OCI-LY1 (cell line): ENCODE measurements around the gene WFDC1.
"Not testable (repeated sequence)": the region's sequence is repeated elsewhere in the genome, so short reads cannot be mapped to it uniquely, and the experiment has no call there.

Experiments
- H2AFZ ChIP-seq: fragments of 200-600 bp; sonication (generic), shearing (Covaris generic); 2 replicates; pipeline ENCODE4 v1.6.0; 2014; ENCODE audit warnings: antibody characterized with exemption, mild to moderate bottlenecking, low read length
- H3F3A ChIP-seq: fragments of 200-600 bp; sonication (generic), shearing (Covaris generic); 2 replicates; pipeline ENCODE4 v1.6.0; 2014; ENCODE audit warnings: mild to moderate bottlenecking, antibody characterized with exemption, low read length, moderate library complexity; ENCODE audit not compliant: insufficient read depth
- H3K27ac ChIP-seq: fragments of 200-600 bp; sonication (generic); 2 replicates; pipeline ENCODE4 v1.5.1; 2014; ENCODE audit warnings: low read length, mixed run types, mild to moderate bottlenecking, low read depth; ENCODE audit not compliant: poor library complexity, severe bottlenecking
- H3K27me3 ChIP-seq: fragments of 200-600 bp; sonication (generic); 2 replicates; pipeline ENCODE4 v1.6.0; 2014; ENCODE audit warnings: antibody characterized with exemption, mild to moderate bottlenecking, low read length, moderate library complexity; ENCODE audit not compliant: insufficient read depth
- H3K36me3 ChIP-seq: fragments of 200-600 bp; sonication (generic); 2 replicates; pipeline ENCODE4 v1.6.1; 2014; ENCODE audit warnings: mild to moderate bottlenecking, antibody characterized with exemption, low read length, moderate library complexity, mixed read lengths; ENCODE audit not compliant: insufficient read depth
- H3K4me1 ChIP-seq: fragments of 200-600 bp; sonication (generic); 2 replicates; pipeline ENCODE4 v1.5.1; 2014; ENCODE audit warnings: mild to moderate bottlenecking, low read length, moderate library complexity; ENCODE audit not compliant: insufficient read depth, severe bottlenecking
- H3K4me2 ChIP-seq: fragments of 200-600 bp; sonication (generic), shearing (Covaris generic); 2 replicates; pipeline ENCODE4 v1.6.1; 2014; ENCODE audit warnings: low read length
- H3K4me3 ChIP-seq: fragments of 200-600 bp; sonication (generic); 2 replicates; pipeline ENCODE4 v1.5.1; 2014; ENCODE audit warnings: low read length, low read depth, mild to moderate bottlenecking, mixed read lengths; ENCODE audit not compliant: poor library complexity, severe bottlenecking
- H3K79me2 ChIP-seq: fragments of 200-600 bp; shearing (Covaris generic); 2 replicates; pipeline ENCODE4 v1.6.1; 2016; ENCODE audit warnings: mixed run types, low read length, mixed read lengths; ENCODE audit not compliant: insufficient read depth
- H3K9ac ChIP-seq: fragments of 200-600 bp; sonication (generic), shearing (Covaris generic); 2 replicates; pipeline ENCODE4 v1.6.1; 2014; ENCODE audit warnings: mild to moderate bottlenecking, low read length, mixed read lengths
- H3K9me2 ChIP-seq: fragments of 200-600 bp; sonication (generic), shearing (Covaris generic); 2 replicates; pipeline ENCODE4 v1.6.1; 2014; ENCODE audit warnings: low read depth, mild to moderate bottlenecking, low read length, mixed read lengths
- H3K9me3 ChIP-seq: fragments of 200-600 bp; shearing (Covaris generic); 2 replicates; pipeline ENCODE4 v1.6.1; 2014; ENCODE audit warnings: low read length, mixed read lengths
- H4K20me1 ChIP-seq: fragments of 200-600 bp; sonication (generic), shearing (Covaris generic); 2 replicates; pipeline ENCODE4 v1.6.0; 2016; ENCODE audit warnings: mild to moderate bottlenecking, low read length; ENCODE audit not compliant: insufficient read depth
- EZH2 ChIP-seq: fragments of 200-600 bp; sonication (generic), shearing (Covaris generic); IDR thresholded peaks from 2 replicates; pipeline ENCODE4 v1.8.0; 2017; ENCODE audit warnings: borderline replicate concordance, mixed run types, mild to moderate bottlenecking, antibody characterized with exemption, low read length, moderate library complexity, mixed read lengths
- TF ChIP-seq, protein P1 (sequence below): fragments of 200-600 bp; sonication (generic), shearing (Covaris generic); IDR thresholded peaks from 2 replicates; pipeline ENCODE4 v1.5.1; 2017; ENCODE audit warnings: mild to moderate bottlenecking, antibody characterized with exemption, low read length, moderate library complexity, mixed read lengths

WFDC1 gene

DNA sequence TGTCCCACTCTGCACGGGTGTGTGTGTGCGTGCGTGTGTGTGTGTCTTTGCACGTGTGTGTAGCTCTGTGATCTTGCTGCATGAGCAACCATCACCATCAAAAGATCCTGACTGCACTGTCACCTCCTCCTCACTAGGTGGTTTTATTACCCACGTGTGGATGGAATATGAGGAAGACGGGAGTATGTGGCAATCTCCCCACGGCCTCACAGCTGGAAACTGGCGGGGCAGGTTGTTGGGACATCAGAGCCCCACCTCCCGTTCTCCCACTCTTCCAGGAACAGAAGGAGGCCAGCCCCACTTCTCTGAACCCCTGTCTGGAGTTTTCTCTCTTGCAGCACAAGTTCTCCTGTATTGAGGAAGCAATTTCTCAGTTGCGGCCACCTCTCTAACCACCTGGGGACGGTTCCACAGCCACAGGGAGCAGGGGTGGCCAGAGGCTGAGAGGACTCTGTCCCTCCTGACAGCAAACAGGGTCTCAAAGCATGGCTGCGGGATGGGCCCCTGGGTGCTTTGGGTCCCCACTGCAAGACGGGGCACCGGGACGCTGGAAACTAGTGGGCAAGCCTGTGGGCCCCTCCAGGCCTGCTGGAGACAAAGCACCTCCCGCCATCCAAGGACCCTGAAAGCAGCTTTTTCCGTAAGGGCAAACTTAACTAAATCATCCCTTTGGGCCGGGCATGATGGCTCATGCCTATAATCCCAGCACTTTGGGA, 45.8 kb downstream of the WFDC1 start:
- Histone ChIP-seq H3K27me3 (0 out of 2 replicates have a peak, but pooled peaks cover 4% of the 10 kb centered on the region), H3K27ac (no peak overlapping the region)

DNA sequence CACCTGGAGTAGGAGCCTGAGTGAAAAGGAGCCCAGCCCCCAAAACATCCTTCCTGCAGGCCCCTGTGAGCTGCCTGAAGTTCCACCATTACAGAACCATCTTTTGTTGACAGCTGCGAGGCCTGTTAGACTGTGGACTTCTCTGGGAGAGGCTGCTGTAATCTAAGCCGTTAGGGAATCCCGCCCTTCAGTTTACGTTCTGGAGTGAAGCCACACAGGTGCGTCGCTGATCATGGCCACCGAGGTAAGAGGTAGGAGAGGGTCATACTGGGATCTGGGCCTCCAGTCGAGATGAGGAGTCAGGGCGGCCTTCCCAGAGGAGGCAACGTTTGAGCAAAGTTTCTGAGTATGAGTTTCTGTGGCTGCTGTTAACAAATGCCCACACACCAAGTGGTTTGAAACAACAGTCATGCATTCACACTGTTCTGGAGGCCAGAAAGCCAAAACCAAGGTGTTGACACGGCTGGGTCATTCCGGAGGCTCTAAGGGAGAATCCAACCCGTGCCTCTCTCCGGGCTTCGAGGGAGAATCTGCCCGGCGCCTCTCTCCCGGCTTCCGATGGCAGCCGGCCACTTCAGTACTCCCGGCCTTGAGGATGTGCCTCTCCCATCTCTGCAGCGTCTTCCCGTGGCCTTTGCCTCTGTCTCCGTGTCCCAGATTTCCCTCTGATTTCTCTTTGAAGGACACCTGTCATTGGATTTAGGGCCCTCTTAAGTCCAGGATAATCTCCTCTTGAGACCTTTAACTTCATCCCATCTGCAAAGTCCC, 47.0 kb downstream of the WFDC1 start:
- 0 out of 2 replicates have a peak, but pooled peaks cover 4% of the 10 kb centered on the region for H3K27me3 ChIP-seq
- H3K4me3 ChIP-seq = no peak overlapping the region
- no peak for TF ChIP-seq EZH2
- TF ChIP-seq, protein P1, sequence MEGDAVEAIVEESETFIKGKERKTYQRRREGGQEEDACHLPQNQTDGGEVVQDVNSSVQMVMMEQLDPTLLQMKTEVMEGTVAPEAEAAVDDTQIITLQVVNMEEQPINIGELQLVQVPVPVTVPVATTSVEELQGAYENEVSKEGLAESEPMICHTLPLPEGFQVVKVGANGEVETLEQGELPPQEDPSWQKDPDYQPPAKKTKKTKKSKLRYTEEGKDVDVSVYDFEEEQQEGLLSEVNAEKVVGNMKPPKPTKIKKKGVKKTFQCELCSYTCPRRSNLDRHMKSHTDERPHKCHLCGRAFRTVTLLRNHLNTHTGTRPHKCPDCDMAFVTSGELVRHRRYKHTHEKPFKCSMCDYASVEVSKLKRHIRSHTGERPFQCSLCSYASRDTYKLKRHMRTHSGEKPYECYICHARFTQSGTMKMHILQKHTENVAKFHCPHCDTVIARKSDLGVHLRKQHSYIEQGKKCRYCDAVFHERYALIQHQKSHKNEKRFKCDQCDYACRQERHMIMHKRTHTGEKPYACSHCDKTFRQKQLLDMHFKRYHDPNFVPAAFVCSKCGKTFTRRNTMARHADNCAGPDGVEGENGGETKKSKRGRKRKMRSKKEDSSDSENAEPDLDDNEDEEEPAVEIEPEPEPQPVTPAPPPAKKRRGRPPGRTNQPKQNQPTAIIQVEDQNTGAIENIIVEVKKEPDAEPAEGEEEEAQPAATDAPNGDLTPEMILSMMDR = no peak

More for the DNA sequence above, 45.8 kb downstream of the WFDC1 start:
- H3K9ac ChIP-seq = no peak overlapping the region
- 0 out of 2 replicates have a peak, but pooled peaks cover 3% of the 10 kb centered on the region for H3K9me3 ChIP-seq
- H3K36me3 ChIP-seq = no peaks in the 10 kb centered on the region
- H4K20me1 ChIP-seq = no peaks in the 10 kb centered on the region
- H3K4me3 ChIP-seq = no peak overlapping the region
- no peaks in the 10 kb centered on the region for H3K4me1 ChIP-seq
- no peaks in the 10 kb centered on the region for H3F3A ChIP-seq
- no peaks in the 10 kb centered on the region for H3K79me2 ChIP-seq
- H3K4me2 ChIP-seq = no peak overlapping the region
- no peak overlapping the region for H2AFZ ChIP-seq
- H3K9me2 ChIP-seq = no peaks in the 10 kb centered on the region
- no peak for TF ChIP-seq EZH2
- TF ChIP-seq, protein P1 = no peak

DNA sequence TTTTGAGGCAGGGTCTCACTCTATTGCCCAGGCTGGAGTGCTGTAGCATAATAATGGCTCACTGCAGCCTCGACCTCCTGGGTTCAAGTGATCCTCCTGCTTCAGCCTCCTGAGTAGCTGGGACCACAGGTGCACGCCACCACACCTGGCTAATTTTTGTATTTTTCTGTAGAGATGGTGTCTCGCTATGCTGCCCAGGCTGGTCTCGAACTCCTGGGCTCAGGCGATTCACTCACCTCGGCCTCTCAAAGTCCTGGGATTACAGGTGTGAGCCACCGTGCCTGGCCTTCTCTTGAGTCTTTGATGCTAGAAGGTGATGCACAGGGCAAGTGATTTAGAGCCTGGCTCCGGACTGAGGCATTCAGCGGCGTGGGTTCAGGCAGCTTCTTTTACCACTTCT, 49.1 kb downstream of the WFDC1 start:
- H3F3A ChIP-seq, H3K9me2 ChIP-seq, H3K36me3 ChIP-seq, H2AFZ ChIP-seq, H3K79me2 ChIP-seq, H3K4me3 ChIP-seq, H3K9ac ChIP-seq, H3K4me2 ChIP-seq, H3K4me1 ChIP-seq, H4K20me1 ChIP-seq, H3K9me3 ChIP-seq, H3K27ac ChIP-seq, H3K27me3 ChIP-seq: not testable (repeated sequence)

More for the DNA sequence above, 47.0 kb downstream of the WFDC1 start:
- Histone ChIP-seq H3K36me3 (no peaks in the 10 kb centered on the region), H3K9me2 (no peaks in the 10 kb centered on the region), H2AFZ (no peak overlapping the region), H3K9ac (no peak overlapping the region), H3K79me2 (no peaks in the 10 kb centered on the region), H3K9me3 (0 out of 2 replicates have a peak, but pooled peaks cover 3% of the 10 kb centered on the region), H3K27ac (no peak overlapping the region), H3F3A (no peaks in the 10 kb centered on the region), H3K4me1 (no peaks in the 10 kb centered on the region), H3K4me2 (no peak overlapping the region), H4K20me1 (no peaks in the 10 kb centered on the region)
